Posterior vena cava (tissue), 2 donors: ENCODE measurements around the gene TENM4. TPM values are rescaled to one million over a fixed set of nuclear protein-coding genes. Genes with fewer than 3 reads are reported as not detected.
"Not testable (repeated sequence)": the region's sequence is repeated elsewhere in the genome, so short reads cannot be mapped to it uniquely, and the experiment has no call there.

Source experiments
- DNase-seq: peaks from one replicate; pipeline ENCODE4 v3.0.0-alpha.2; 2020; ENCODE audit warnings: low spot score
- intact Hi-C, 2 donors: fragments of 100-400 bp; cut with DNase I; formaldehyde crosslinking; loops; one replicate each; pipeline versions ENCODE4 v1.14.1 to v1.14.2; 2022 to 2023
- microRNA-seq, 2 donors: library from miRNA; unstranded; fragments of <30 nt; microRNA quantifications; one replicate each; pipeline ENCODE4 v1.2.0, GENCODE V29; 2020 to 2021; ENCODE audit warnings: borderline microRNAs expressed in 2 of 2
- total RNA-seq, 2 donors: library from RNA; stranded (reverse); fragmentation: NEBNext Ultra II Directional; extraction: Animal tissue kit (Norgen Biotek cat#: 25700); gene quantifications; one replicate each; pipeline ENCODE4 v1.2.1, GENCODE V29; 2021
- donor health status: DM: yes; HTN: yes; CAD: no.
- donor health status: DM: yes; HTN: yes; CAD: no.

TENM4 gene
- total RNA-seq, 2 donors from 2014 or later: 5.6 to 7.4 TPM

GRCh38 chr11:78622666-78623065, 818.2 kb downstream of the TENM4 start:
- intact Hi-C loops: no loop called here

GRCh38 chr11:78620159-78620558, 820.7 kb downstream of the TENM4 start:
- no peak for DNase-seq
- intact Hi-C loops: no loop called here

More at GRCh38 chr11:78622666-78623065, 818.2 kb downstream of the TENM4 start:
- no peak for DNase-seq

GRCh38 chr11:78615724-78616123, 825.1 kb downstream of the TENM4 start:
- DNase-seq: no peak
- intact Hi-C loops: no loop called here

- intact Hi-C loops: no loop called here
Measured at GRCh38 chr11:78613378-78613813, 827.4 kb downstream of the TENM4 start.

GRCh38 chr11:78612721-78613377, 828.0 kb downstream of the TENM4 start:
- intact Hi-C loops: no loop called here
- no peak for DNase-seq

More at GRCh38 chr11:78613378-78613813, 827.4 kb downstream of the TENM4 start:
- no peak for DNase-seq

- intact Hi-C loops, DNase-seq: not testable (repeated sequence)
Measured at GRCh38 chr11:78609321-78609720, 831.5 kb downstream of the TENM4 start.

- intact Hi-C loops: no loop called here
- DNase-seq: no peak
Measured at GRCh38 chr11:78607696-78608095, 833.1 kb downstream of the TENM4 start.

GRCh38 chr11:78606667-78607066, 834.2 kb downstream of the TENM4 start:
- intact Hi-C loops: no loop called here
- DNase-seq: no peak

GRCh38 chr11:78605296-78605695, 835.5 kb downstream of the TENM4 start:
- intact Hi-C loops: no loop called here
- DNase-seq: no peak

GRCh38 chr11:78603792-78604191, 837.0 kb downstream of the TENM4 start:
- intact Hi-C loops: loop anchor here in 1 of 2 donors (5.0 kb wide), 1 partner anchor 1049 kb away; no protein-coding TSS in a partner anchor
- DNase-seq: no peak

Small RNA genes lying within 50 kb of the gene (microRNA-seq; reads per million reads assigned to microRNA genes)
- gene MIR5579 (0 reads per million in 2 donors), gene MIR708 (311 to 442 reads per million in 2 donors)
